ENCODE results near the gene WNT4.

- TF ChIP-seq CTCF (IDR thresholded peaks at IDR 0.05) (no peak), POLR2A (IDR thresholded peaks at IDR 0.05) (no peak)
Measured at GRCh38 chr1:22119626-22120468, 23.1 kb downstream of the WNT4 start.

Data from Peyer's patch (tissue), 4 donors.